ENCODE data around the gene ZNF385B.

The ZNF385B gene

GRCh38 chr2:179428649-179429048 is 432.8 kb downstream of the ZNF385B start:
- no peak for DNase-seq

GRCh38 chr2:179427065-179427464 is 434.3 kb downstream of the ZNF385B start:
- no peak for DNase-seq

- no peak for DNase-seq
Observed at GRCh38 chr2:179424571-179424970, 436.8 kb downstream of the ZNF385B start.

- peak; percentile 62 for DNase-seq
Observed at GRCh38 chr2:179422037-179422643, 439.3 kb downstream of the ZNF385B start.

- no peak for DNase-seq
Observed at GRCh38 chr2:179417436-179417949, 443.9 kb downstream of the ZNF385B start.

- DNase-seq: no peak
Observed at GRCh38 chr2:179412112-179412511, 449.3 kb downstream of the ZNF385B start.

GRCh38 chr2:179410552-179411356 is 450.7 kb downstream of the ZNF385B start:
- DNase-seq: no peak

- no peak for DNase-seq
Observed at GRCh38 chr2:179403624-179404023, 457.8 kb downstream of the ZNF385B start.

GRCh38 chr2:179393481-179393880 is 467.9 kb downstream of the ZNF385B start:
- DNase-seq: no peak

Measured in left hindlimb (tissue), 1 donor.